Left renal pelvis (tissue), 4 donors: ENCODE data around the gene RAD51B. TPM values are rescaled to one million over a fixed set of nuclear protein-coding genes. Genes with fewer than 3 reads are reported as not detected.
A peak's percentile ranks its signal among the peaks of the same experiment; 100 is the strongest.
"Not testable (repeated sequence)": the region's sequence is repeated elsewhere in the genome, so short reads cannot be mapped to it uniquely, and the experiment has no call there.

ENCODE experiments used
- DNase-seq, 4 donors: peaks; one replicate each; pipeline ENCODE4 v3.0.0-alpha.2; 2013; ENCODE audit warnings: low read depth in 4 of 4, low spot score in 3 of 4
- polyA plus RNA-seq, 4 donors: library from polyadenylated mRNA; unstranded; fragments of 120-200 nt; gene quantifications; one replicate each; pipeline ENCODE4 v1.2.1, GENCODE V29; 2013; ENCODE audit not compliant: insufficient read length in 4 of 4

RAD51B gene
- polyA plus RNA-seq, 4 donors, result 9.4 to 12.6 (median 11.6) TPM

DNA sequence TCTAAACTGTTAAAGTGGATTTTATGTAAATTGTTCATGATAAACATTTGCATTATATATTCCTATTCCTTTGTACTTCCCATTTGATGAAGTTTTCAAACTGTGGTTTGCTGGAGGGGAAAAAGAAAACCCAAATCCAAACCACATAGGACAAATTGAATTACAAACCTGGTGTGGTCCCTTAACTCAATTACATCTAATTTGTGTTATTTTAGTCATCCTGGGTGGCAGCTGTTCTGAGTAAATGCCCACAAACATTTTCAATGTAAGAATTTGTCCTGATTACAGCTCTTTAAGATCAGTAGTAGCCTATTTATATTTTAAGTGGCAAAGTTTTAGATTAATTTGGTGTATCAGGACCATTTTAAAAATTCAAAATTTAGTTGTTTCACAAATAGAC is 153.9 kb downstream of the RAD51B start:
- no peak for DNase-seq

DNA sequence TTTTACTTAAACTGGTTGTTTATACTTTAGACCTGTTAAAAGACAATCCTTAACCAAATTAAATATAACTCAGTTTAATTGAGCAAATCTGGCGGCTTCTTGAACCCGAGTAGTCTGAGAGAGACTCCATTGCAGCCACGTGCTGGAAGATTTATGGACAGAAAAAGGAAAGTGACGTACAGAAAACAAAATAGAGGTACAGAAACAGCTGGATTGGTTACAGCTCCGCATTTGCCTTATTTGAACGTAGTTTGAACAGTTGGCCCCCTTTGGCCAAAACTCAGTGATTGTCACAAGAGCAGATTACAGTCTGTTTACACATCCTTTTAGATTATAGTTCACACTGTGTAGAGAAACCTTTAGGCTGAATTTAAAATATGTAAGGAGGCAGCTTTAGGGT is 155.9 kb downstream of the RAD51B start:
- no peak for DNase-seq

- DNase-seq, result no peak
Measured at GRCh38 chr14:67977434-67978034, 158.0 kb downstream of the RAD51B start.

GRCh38 chr14:67978749-67979148 is 159.2 kb downstream of the RAD51B start:
- no peak for DNase-seq

DNA sequence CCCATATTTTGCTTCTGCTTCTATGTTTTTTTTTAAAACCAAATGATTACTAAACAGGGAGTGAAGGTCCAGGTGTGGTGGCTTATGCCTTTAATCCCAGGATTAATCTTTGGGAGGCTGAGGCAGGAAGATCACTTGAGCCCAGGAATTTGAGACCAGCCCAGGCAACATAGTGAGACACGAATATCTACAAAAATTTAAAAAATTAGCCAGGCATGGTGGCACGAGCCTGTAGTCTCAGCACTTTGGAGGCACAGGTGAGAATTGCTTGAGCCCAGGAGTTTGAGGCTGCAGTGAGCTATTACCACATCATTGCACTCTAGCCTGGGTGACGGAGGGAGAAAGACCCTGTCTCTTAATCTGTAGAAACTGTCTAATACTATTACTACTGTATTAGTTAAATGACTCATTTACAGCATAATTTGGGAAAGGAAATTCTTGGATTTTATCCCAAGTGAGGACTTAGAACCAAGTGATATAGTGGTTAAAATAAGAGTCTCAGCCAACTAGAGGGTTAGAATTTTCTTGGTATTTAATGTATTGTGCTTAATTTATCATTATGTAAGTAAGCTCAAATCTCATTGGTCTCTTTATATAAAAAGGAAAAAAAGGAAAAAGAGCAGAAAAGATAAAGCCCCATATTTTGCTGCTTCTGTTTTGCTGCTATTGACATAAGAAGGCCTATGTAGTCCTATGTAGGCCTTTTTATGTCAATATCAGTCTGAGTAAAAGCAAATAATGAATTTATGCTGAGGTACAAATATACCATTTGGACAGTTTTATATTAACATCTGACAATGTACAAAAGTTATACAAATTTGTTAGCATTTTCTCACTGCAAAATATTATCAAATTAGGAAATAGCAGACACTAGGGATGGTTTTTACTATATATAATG is 163.4 kb downstream of the RAD51B start:
- DNase-seq, result no peak

DNA sequence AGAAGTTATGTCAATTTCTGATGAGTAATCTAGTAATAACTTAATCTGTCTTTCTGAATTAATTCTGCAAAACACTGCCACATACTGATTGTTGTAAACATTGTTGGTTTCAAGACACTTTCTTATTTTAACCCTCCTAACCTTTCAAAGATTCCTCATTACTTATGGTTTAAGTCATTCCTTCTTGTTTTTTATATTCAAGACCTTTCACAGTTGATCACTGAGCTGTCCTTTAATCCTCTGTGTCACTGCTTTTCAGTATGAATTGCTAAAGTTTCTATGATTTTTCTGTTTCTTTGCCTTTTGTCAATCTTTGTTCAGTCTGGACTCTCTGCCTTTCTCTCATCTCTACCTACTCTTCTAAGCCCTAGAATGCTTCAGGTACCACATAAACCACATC is 164.7 kb downstream of the RAD51B start:
- no peak for DNase-seq

GRCh38 chr14:67986131-67986841 is 166.7 kb downstream of the RAD51B start:
- DNase-seq, result no peak

- peak; percentile 40 to 60 (median 56) for DNase-seq
Measured at GRCh38 chr14:67987606-67988005, 168.0 kb downstream of the RAD51B start.

DNA sequence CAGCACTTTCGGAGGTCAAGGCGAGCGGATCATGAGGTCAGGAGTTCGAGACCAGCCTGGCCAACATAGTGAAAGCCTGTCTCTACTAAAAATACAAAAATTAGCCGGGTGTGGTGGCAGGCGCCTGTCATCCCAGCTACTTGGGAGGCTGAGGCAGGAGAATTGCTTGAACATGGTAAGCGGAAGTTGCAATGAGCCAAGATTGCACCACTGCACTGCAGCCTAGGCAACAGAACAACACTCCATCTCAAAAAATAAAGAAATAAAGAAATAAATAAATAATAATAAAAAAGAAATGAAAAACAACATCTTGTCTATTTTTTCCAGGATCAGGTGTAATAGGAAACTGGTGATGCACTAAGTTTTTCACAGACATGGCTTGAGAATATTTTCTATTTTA is 168.6 kb downstream of the RAD51B start:
- not testable (repeated sequence) for DNase-seq

DNA sequence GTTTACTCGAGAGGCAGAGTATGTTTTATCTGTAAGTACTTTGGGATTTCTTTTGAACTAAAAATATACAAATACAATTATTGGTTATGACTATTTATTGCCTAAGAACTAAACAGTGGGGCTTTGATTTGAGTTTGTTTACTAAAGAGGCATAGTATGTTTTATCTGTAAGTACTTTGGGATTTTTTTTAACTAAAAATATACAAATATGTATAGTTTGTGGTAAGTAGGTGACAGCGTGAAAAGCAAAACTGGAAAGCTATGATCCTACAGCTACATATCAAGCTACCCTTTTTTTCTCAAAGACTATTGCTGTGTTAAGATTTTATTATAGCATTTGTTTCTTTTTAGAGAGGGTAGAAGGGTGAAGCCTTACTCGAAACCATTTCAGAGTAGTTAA is 171.0 kb downstream of the RAD51B start:
- DNase-seq, result no peak

- DNase-seq, result no peak
Measured at GRCh38 chr14:67994531-67994930, 175.0 kb downstream of the RAD51B start.

- DNase-seq, result no peak
Measured at GRCh38 chr14:67996235-67996634, 176.7 kb downstream of the RAD51B start.

DNA sequence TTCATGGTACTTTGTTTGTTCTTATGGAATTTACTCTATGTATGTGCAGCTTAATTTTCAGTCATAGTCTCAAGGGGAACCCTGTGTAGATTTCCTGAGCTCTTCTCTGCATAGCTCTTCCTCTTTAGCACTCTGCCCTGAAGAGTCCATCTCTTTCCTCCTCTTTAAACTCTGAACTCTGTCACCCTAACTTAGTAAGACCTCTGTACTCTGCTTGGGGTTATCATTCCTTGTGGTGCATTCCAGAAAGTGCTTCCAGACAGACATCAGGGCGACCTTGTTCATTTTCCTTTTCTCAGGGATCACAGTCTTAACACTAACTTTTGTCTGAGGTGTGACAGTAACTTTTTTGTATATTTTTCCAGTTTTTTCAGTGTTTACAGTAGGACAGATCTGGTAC is 179.3 kb downstream of the RAD51B start:
- DNase-seq, result no peak

- no peak for DNase-seq
Measured at GRCh38 chr14:67999290-67999689, 179.7 kb downstream of the RAD51B start.

GRCh38 chr14:67999705-68000384 is 180.3 kb downstream of the RAD51B start:
- DNase-seq, result no peak

DNA sequence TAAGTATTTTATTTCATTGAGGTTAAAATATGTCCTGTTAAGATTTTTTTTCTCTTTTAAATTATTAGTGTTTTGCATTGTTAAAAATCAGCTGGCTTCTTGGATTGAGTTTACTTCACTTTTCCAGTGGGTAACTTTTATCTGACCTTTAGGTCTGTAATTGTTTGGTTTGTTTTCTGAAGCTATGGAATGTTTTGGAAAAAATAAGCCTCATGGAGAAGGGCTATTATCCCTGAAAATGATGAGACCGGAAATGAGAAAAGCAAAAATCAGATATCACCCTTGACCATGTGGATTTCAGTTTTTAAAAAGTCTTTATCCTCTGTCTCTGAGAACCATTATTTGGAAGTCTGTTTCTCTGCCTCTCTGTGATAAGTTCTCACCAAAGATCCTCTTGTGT is 180.9 kb downstream of the RAD51B start:
- no peak for DNase-seq

DNA sequence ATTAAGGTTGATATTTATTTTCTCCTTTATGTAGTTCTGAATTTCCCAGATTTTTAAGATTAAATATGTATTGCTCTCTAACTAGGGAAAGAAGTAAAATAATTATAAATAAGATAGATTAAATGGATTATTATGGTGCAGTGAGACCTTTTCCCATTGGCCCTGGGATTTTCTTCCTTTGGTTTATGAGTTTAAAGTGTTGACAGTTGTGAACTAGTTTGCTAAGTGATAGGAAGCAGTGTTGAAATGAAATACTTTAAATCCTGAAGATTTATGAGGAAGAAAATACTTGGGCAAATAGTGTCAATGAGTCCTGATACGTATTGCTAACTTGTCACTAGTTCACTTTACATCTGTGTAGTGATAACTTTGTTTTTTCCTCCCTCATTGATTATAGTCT is 188.9 kb downstream of the RAD51B start:
- DNase-seq, result no peak

- DNase-seq, result no peak
Measured at GRCh38 chr14:68011406-68012028, 191.9 kb downstream of the RAD51B start.

- no peak for DNase-seq
Measured at GRCh38 chr14:68012871-68013270, 193.3 kb downstream of the RAD51B start.

GRCh38 chr14:68013326-68013725 is 193.7 kb downstream of the RAD51B start:
- DNase-seq, result no peak

GRCh38 chr14:68014771-68015170 is 195.2 kb downstream of the RAD51B start:
- no peak for DNase-seq
